HG03064 (cell line): ENCODE data around the gene FASN.

Source experiments
- ATAC-seq: cut with Tn5 transposase; IDR thresholded peaks from one replicate; pipeline ENCODE4 v1.9.1; 2021; ENCODE audit warnings: low read depth; ENCODE audit not compliant: unreplicated experiment

The FASN gene

GRCh38 chr17:82089723-82090548 is 8.1 kb downstream of the FASN start:
- no peak for ATAC-seq

- ATAC-seq = no peak
Measured at GRCh38 chr17:82088838-82089722, 9.0 kb downstream of the FASN start.

DNA sequence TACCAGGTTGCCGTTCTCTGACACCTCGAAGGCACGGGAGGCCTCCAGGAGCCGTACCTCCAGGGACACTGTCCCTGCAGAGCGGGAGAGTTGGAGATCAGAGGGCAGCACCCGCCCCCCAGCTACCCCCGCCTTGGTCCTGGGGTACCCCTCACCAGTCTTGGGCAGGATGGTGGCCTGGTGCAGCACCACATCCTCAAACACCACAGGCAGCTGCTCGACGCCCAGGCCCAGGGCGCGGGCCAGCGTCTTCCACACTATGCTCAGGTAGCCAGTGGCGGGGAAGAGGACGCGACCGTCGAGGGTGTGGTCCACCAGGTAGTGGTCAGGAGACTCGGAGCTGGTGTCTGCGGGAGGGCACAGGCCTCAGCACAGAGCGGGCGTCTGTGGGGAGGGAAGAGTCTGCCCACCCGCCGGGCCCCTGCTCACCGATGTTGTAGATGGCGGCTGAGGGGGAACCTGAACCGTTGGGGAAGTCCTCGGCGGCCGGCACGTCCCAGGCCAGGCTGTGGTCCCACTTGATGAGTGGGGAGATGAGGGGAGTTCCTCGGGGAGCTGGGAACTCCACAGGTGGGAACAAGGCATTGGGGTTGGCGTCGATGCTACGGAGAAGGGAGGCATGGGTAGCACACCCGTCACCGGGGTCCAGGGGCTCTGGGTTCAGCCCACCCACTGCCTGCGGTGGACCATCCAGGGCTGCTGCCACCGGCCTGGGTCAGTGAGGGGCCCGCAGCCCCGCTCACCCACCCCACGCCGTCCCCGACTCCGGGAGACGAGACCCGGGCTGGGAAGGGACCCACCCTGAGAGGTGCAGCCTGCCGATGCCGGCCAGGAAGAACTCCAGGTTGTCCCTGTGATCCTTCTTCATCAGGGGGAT is 9.8 kb downstream of the FASN start:
- no peak for ATAC-seq

- no peak for ATAC-seq
Measured at GRCh38 chr17:82086941-82087906, 10.8 kb downstream of the FASN start.

DNA sequence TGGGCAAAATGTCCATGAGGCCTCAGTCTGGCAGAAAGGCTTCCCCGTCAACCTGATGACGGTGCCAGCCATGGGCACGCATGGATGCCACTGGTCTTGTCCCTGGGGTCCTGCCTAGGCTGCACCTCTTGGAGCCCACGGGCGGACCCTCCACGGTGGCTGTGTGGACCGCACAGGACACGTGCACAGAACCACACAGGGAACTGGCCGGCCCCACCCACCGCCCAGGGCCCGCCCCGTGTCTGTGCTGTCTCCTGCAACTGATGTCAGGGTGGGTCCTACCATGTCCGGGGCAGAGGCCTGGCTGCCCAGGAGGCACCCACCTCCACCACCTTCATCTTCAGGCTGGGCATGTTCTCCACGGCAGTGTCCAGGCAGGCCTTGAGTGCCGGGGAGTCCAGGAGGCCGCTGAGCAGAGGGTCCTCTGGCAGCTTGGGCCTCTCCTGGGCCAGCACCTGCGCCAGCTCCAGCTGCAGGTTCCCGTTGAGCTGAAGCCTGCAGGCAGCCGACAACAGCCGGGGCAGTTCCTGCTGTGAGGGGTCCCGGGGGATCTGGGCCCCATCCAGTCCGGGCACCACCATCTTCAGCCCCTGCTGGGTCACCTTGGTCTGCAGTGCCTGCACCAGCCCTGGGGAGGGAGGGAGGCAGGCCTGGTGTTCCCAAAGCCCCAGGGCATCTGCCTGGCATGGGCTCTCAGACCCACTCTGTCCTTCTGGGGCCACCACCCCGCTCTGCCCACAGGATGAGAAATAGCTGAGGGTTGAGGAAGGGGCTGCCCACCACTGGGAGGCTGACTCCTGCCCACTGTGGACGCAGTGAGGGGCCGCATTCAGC is 11.9 kb downstream of the FASN start:
- ATAC-seq = no peak

DNA sequence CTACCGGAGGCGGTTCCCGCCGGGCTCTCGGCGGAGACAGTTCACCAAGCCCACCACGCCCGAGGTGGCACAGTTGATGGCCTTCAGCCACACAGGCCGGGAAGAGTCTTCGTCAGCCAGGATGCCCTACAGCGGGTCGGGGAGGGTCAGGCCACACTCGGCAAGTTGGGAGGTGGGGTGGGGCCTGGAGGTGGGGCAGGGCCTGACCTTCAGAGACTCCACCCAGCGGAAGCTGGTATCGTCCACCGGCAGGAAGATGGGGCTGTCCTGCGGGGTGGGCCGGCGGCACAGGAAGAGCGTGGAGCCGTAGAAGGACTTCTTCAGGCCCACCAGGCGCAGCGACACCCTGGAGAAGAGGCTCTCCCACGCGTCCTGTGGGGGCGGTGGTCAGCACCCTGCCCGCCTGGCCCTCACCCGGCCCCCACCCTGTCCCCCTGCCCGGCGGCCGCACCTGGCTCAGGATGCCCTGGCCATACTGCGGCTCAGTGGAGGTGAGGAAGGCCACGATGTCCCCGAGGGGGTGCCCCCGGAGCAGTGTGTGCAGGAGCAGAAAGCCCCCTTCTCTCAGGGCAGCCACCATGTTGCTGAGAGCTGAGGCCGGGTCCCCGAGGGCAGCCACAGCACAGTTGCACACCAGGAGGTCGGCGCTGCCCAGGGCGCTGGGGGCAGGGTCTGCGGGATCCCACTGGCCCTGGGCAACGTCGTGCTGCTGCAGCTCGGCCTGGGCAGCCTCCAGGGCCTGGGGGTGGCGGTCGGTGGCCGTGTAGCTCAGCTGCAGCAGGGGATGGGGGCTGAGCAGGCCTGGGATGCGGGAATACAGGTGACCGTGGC is 12.8 kb downstream of the FASN start:
- ATAC-seq = no peak

- ATAC-seq = no peak
Measured at GRCh38 chr17:82084373-82085030, 13.5 kb downstream of the FASN start.

- ATAC-seq = no peak
Measured at GRCh38 chr17:82083533-82084359, 14.3 kb downstream of the FASN start.

DNA sequence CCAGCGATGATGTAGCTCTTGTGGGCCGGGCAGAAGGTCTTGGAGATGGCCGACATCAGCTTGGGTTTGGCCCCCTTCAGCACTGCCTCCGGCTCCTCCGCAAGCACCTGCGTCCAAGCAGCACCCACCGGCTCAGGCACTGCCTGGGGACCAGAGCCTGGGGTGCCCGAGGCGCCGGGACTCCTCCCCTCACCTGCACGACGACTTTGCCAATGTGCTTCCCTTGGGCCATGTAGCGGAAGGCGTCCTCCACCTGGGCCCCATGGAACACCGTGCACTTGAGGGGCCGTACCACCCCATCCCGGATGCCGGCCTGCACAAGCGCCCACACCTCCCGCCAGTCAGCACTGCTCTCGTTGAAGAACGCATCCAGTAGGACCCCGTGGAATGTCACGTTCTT is 15.0 kb downstream of the FASN start:
- ATAC-seq = no peak

- no peak for ATAC-seq
Measured at GRCh38 chr17:82082456-82082855, 15.6 kb downstream of the FASN start.

DNA sequence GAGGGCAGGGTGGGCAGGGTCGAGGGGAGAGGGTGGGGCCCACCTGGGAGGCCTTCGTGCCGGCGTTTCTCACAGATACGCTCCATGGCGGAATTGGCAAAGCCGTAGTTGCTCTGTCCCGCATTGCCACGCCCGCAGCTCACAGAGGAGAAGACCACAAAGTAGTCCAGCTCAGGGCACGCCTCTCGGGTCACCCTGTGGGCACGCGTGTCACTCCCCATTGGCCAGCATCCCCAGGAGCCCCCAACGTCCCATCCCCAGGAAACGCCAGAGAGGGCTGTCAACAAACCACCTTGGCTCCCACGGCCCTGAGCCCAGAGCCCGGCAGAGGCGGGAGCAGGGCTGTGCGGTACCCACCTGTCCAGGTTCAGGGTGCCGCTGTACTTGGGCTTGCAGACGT is 16.1 kb downstream of the FASN start:
- no peak for ATAC-seq

DNA sequence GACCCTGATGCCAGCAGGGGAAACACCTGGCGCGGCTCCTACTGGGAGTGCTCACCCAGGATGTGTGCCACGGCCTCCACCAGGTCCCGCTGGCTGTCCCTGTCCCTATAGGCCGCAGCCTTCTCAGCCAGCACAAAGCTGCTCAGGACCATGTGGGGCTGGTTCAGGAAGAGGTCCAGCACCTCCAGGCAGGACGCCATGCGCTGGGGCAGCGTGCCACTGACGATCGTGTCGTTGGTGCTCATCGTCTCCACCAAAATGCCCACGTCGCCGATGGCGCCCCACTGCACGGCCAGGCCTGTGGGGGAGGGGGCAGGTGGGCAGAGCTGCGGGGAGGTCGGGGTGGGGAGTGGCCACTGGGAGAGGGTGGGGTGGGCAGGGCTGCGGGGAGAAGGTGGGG is 16.5 kb downstream of the FASN start:
- no peak for ATAC-seq

- ATAC-seq = no peak
Measured at GRCh38 chr17:82080789-82081464, 17.1 kb downstream of the FASN start.

DNA sequence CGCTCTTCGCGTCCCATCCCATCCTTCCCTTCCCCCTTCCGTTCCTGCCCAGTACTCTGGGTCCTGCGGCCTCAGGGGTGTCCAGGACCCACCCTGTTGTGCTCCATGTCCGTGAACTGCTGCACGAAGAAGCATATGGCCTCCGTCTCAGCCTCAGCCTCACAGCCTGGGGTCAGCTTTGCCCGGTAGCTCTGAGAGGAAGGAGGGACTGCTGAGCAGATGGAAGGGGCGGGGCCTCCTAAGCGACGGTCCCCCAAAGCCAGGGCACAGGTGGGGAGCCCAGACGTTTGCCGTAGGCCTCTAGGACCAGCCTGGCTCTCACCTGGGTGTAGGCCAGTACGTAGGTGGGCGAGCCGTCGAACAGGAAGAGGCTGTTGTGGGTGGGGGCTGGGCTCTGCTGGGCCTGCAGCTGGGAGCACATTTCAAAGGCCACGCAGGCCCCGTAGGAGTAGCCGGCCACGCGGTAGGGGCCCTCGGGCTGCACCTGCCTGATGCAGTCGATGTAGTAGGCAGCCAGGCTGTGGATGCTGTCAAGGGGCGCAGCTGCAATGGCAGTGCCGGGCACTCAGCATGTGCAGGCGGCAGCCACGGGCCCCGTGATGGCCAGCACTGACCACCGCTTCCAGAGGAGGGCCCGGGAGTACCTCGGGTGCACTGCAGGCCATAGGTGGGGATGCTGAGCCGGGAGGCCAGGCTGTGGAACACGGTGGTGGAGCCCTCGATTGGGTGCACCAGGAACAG is 17.8 kb downstream of the FASN start:
- ATAC-seq = no peak

- ATAC-seq = no peak
Measured at GRCh38 chr17:82079001-82079677, 18.9 kb downstream of the FASN start.
